ENCODE measurements around the gene AHNAK2.

AHNAK2 gene

DNA sequence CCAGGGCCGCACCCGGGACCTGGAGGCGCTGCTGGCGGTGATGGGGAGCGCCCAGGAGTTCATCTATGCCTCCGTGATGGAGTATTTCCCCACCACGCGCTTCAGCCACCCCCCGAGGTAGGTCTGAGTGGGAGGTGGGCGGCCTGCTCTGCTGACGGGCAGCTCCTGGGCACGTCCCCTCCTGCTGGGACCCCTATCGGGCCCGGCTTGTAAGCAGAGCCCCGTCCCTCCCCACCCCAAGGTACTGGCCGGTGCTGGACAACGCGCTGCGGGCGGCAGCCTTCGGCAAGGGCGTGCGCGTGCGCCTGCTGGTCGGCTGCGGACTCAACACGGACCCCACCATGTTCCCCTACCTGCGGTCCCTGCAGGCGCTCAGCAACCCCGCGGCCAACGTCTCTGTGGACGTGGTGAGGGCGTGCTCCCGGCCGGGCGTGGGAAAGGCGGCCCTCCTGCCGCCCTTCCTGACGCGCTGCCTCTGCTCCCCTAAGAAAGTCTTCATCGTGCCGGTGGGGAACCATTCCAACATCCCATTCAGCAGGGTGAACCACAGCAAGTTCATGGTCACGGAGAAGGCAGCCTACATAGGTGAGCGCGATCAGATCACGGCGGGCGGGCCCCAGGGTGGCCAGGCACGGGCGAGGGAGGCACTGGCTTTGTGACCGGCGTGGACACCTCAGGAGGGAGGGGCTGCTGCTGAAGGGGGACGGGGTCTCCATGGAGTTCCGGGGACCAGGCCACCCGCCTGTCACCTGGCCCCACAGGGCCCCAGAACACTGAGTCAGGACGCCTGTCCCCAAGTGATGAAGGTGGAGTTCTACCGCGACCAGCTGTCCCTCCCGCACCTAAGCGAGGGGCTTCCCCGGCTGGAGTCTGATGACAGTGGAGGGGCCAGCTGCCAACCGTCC is 46.2 kb downstream of the AHNAK2 start (continued):
- TF ChIP-seq, protein P1, sequence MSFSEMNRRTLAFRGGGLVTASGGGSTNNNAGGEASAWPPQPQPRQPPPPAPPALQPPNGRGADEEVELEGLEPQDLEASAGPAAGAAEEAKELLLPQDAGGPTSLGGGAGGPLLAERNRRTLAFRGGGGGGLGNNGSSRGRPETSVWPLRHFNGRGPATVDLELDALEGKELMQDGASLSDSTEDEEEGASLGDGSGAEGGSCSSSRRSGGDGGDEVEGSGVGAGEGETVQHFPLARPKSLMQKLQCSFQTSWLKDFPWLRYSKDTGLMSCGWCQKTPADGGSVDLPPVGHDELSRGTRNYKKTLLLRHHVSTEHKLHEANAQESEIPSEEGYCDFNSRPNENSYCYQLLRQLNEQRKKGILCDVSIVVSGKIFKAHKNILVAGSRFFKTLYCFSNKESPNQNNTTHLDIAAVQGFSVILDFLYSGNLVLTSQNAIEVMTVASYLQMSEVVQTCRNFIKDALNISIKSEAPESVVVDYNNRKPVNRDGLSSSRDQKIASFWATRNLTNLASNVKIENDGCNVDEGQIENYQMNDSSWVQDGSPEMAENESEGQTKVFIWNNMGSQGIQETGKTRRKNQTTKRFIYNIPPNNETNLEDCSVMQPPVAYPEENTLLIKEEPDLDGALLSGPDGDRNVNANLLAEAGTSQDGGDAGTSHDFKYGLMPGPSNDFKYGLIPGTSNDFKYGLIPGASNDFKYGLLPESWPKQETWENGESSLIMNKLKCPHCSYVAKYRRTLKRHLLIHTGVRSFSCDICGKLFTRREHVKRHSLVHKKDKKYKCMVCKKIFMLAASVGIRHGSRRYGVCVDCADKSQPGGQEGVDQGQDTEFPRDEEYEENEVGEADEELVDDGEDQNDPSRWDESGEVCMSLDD (tag by site-specific recombination; IDR thresholded peaks at IDR 0.05), result no peak
- TF ChIP-seq ZNF658 (tag by site-specific recombination; IDR thresholded peaks at IDR 0.05) (no peak), ZNF140 (tag by site-specific recombination; IDR thresholded peaks at IDR 0.05) (no peak), ZNF350 (tag by site-specific recombination; IDR thresholded peaks at IDR 0.05) (no peak), ZNF133 (tag by site-specific recombination; IDR thresholded peaks at IDR 0.05) (no peak)

DNA sequence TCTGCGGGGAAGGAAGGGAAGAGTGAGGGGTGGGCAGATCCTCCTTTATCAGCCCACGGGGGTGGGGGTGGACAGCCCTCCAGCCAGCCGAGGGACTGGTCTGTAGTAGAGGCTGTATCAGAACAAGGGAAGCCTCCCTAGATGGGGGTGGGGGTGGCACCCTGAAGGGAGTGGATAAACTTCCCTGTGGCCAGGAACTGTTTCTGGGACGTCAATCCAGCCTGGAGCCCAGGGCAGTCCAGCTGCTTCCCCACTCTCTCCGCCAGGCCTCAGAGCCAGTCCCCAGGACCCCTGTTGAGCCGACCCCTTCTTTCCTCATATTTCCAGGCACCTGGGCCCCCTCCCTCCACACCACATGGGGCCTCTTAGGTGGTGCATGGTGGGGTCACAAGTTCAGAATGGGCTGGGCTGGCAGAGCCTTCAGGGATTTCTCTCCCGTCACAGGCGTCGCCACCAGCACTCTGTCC is 46.8 kb downstream of the AHNAK2 start:
- POLR2A ChIA-PET, result no interaction called here
- no peaks in the 10 kb centered on the region for H3K9me3 ChIP-seq (ENCODE audit: control insufficient read depth, insufficient read depth, low read depth, low read length)
- no peaks in the 10 kb centered on the region for H3K4me1 ChIP-seq (ENCODE audit: control insufficient read depth, insufficient read depth, low read length)
- CTCF ChIA-PET, result interaction anchor here (0.6 kb wide), 1 partner anchor 76 kb away, joined by 3 read pairs; no protein-coding TSS in a partner anchor
- TF ChIP-seq ZNF76 (tag by site-specific recombination; IDR thresholded peaks at IDR 0.05; ENCODE audit: borderline replicate concordance, low read depth), result no peak
- TF ChIP-seq ZNF768 (tag by site-specific recombination; IDR thresholded peaks at IDR 0.05), result no peak
- peak; percentile 11; the same call in 1 of the 2 replicates for TF ChIP-seq GLIS2 (tag by site-specific recombination; IDR thresholded peaks at IDR 0.05)
- peak; percentile 41; the same call in 1 of the 2 replicates for TF ChIP-seq KLF1 (tag by site-specific recombination; IDR thresholded peaks at IDR 0.05)
- TF ChIP-seq RBAK (tag by site-specific recombination; IDR thresholded peaks at IDR 0.05), result no peak
- no peaks in the 10 kb centered on the region for H3K36me3 ChIP-seq (ENCODE audit: control insufficient read depth in 2 of 2, insufficient read depth in 1 of 2, low read length in 2 of 2)
- H3K27ac ChIP-seq (ENCODE audit: extremely low read depth, low read depth, low read length), result no peak overlapping the region
- H3K4me3 ChIP-seq (ENCODE audit: low read depth, low read length), result no peak overlapping the region

DNA sequence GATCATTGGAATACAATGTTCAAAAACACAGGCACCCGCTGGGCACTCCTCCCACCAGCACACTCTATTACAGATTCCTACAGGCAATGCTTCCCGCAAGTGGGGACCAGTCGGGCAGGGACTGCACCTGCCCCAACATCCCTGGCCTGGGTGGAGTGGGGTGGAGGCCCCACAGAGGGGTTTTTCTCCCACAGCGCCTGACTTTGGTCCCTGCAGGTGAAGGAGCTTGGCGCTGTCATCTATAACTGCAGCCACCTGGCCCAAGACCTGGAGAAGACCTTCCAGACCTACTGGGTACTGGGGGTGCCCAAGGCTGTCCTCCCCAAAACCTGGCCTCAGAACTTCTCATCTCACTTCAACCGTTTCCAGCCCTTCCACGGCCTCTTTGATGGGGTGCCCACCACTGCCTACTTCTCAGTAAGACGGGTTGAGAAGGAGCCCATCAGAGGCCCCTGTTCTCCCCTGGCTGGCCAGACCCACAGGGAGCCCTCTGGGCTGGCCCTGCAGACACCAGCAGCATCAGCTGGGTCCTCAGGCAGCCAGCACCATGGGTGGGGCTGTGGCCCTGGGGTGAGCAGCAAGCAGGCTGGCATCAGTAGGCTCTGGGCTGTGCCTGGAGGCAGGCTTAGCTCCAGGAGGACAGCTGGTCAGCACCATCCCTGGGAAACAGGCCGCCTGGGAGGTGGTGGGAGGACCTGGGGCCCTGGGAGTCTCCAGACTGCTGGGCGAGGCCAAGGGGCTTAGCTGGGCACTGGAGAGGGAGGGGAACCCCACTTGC is 47.5 kb downstream of the AHNAK2 start:
- H3K9me3 ChIP-seq (ENCODE audit: control insufficient read depth, insufficient read depth, low read depth, low read length), result no peaks in the 10 kb centered on the region
- ChIA-PET POLR2A (no interaction called here), CTCF (interaction anchor here (0.6 kb wide), 1 partner anchor 77 kb away, joined by 3 read pairs; no protein-coding TSS in a partner anchor)
- H3K4me1 ChIP-seq (ENCODE audit: control insufficient read depth, insufficient read depth, low read length), result no peaks in the 10 kb centered on the region
- no peak overlapping the region for H3K27ac ChIP-seq (ENCODE audit: extremely low read depth, low read depth, low read length)
- no peaks in the 10 kb centered on the region for H3K36me3 ChIP-seq (ENCODE audit: control insufficient read depth in 2 of 2, insufficient read depth in 1 of 2, low read length in 2 of 2)
- no peak overlapping the region for H3K4me3 ChIP-seq (ENCODE audit: low read depth, low read length)
- no peak for TF ChIP-seq ZNF292 (tag by site-specific recombination; IDR thresholded peaks at IDR 0.05; ENCODE audit: borderline replicate concordance, low read depth)
- TF ChIP-seq ZEB2 (tag by site-specific recombination; IDR thresholded peaks at IDR 0.05), result no peak
- no peak for TF ChIP-seq ZNF366 (tag by site-specific recombination; conservative IDR thresholded peaks at IDR 0.05)
- TF ChIP-seq ZNF707 (tag by site-specific recombination; IDR thresholded peaks at IDR 0.05), result no peak
- no peak for TF ChIP-seq ZNF138 (tag by site-specific recombination; IDR thresholded peaks at IDR 0.05; ENCODE audit: borderline replicate concordance)
- TF ChIP-seq ZFP41 (tag by site-specific recombination; IDR thresholded peaks at IDR 0.05; ENCODE audit: borderline replicate concordance), result no peak
- TF ChIP-seq GLIS1 (tag by site-specific recombination; IDR thresholded peaks at IDR 0.05), result 0 out of 2 replicates have a peak, but pooled peaks have one; percentile 8
- 0 out of 2 replicates have a peak, but pooled peaks have one; percentile 46 for TF ChIP-seq ZFHX2 (tag by site-specific recombination; conservative IDR thresholded peaks at IDR 0.05)
- 0 out of 2 replicates have a peak, but pooled peaks have one; percentile 4 for TF ChIP-seq EGR2 (tag by site-specific recombination; IDR thresholded peaks at IDR 0.05; ENCODE audit: low read depth)
- peak; percentile 54 for TF ChIP-seq ZNF335 (tag by site-specific recombination; conservative IDR thresholded peaks at IDR 0.05)
- TF ChIP-seq ZIC2 (tag by site-specific recombination; IDR thresholded peaks at IDR 0.05), result peak; percentile 87

All from HEK293 (cell line).